K562 (cell line): ENCODE results near the gene TSG101. TPM values are rescaled to one million over a fixed set of nuclear protein-coding genes. Genes with fewer than 3 reads are reported as not detected.

Experiments
- ATAC-seq: fragments of 200-7000 bp; cut with Tn5 transposase; 3 replicates; pipeline ENCODE4 v1.9.1; 2020; ENCODE audit warnings: moderate library complexity
- BruUV-seq: library from RNA; stranded (reverse); fragments of 400-500 nt; replicated peaks from 2 replicates; lab custom pipeline; 2021; lab: Mats Ljungman, UMichigan
- CTCF ChIA-PET: fragments of 300-600 bp; formaldehyde crosslinking; extraction: SDS; loops from one replicate; lab custom pipeline; 2021; ENCODE audit warnings: low intra/inter-chr PET ratio; lab: Yijun Ruan, JAX
- POLR2A ChIA-PET: fragments of 300-600, 350-650 bp; sonication (Branson Sonifier 250); formaldehyde crosslinking; extraction: SDS; loops from one replicate; lab custom pipeline; 2021; ENCODE audit warnings: antibody characterized with exemption, inconsistent platforms; lab: Yijun Ruan, JAX
- DNase-seq, 4 experiments: peaks; one replicate each; pipeline versions ENCODE4 v3.0.0 to v3.0.0-alpha.2; 2011 to 2018; ENCODE audit warnings: low spot score in 3 of 4, mixed read lengths in 3 of 4; ENCODE audit errors: extremely low read depth in 1 of 4
- FAIRE-seq: peaks from 2 replicates; lab custom pipeline; 2011; peaks lifted over from hg19 to GRCh38; lab: Jason Lieb, UNC
- H2AFZ ChIP-seq: 2 replicates; pipeline ENCODE4 v1.6.0; 2011; ENCODE audit warnings: low read depth, low read length, control low read depth, inconsistent platforms
- H3K27ac ChIP-seq: fragments of 200-600 bp; 3 replicates; pipeline ENCODE4 v1.8.0; 2011; ENCODE audit warnings: low read depth, mild to moderate bottlenecking, control low read depth, inconsistent platforms, low read length, moderate library complexity, mixed read lengths; ENCODE audit errors: extremely low read depth
- H3K27me3 ChIP-seq, 2 experiments: fragments of 300-600 bp in 1 of 2; 2 replicates in 1 of 2; 3 replicates in 1 of 2; pipeline versions ENCODE4 v1.6.0 to v1.8.0; 2011; ENCODE audit warnings: inconsistent platforms in 2 of 2, low read length in 2 of 2, mild to moderate bottlenecking in 1 of 2, mixed read lengths in 1 of 2, moderate library complexity in 1 of 2; ENCODE audit not compliant: control insufficient read depth in 2 of 2, insufficient read depth in 2 of 2
- H3K36me3 ChIP-seq: fragments of 300-600 bp; 3 replicates; pipeline ENCODE4 v1.8.0; 2011; ENCODE audit warnings: mild to moderate bottlenecking, low read length, inconsistent platforms; ENCODE audit not compliant: control insufficient read depth, insufficient read depth
- H3K4me1 ChIP-seq, 2 experiments: fragments of 200-600 bp in 1 of 2; replicated peaks in 1 of 2; 2 replicates in 1 of 2; 3 replicates in 1 of 2; pipeline versions ENCODE4 v1.5.1 to v1.8.0; 2011; ENCODE audit warnings: inconsistent platforms in 2 of 2, low read length in 2 of 2, mild to moderate bottlenecking in 1 of 2, mixed read lengths in 1 of 2, moderate library complexity in 1 of 2; ENCODE audit not compliant: control insufficient read depth in 2 of 2, insufficient read depth in 2 of 2
- H3K4me2 ChIP-seq: 2 replicates; pipeline ENCODE4 v1.6.1; 2011; ENCODE audit warnings: low read length, control low read depth, inconsistent platforms, mixed read lengths; ENCODE audit not compliant: insufficient read depth
- H3K4me3 ChIP-seq: fragments of 200-600 bp; sonication (generic), shearing (Covaris generic); 2 replicates; pipeline ENCODE4 v1.5.1; 2016; ENCODE audit warnings: control low read depth, inconsistent platforms
- H3K79me2 ChIP-seq: fragments of 200-600 bp; 3 replicates; pipeline ENCODE4 v1.8.0; 2011; ENCODE audit warnings: low read length, inconsistent platforms; ENCODE audit not compliant: control insufficient read depth, insufficient read depth
- H3K9ac ChIP-seq, 2 experiments: 2 replicates each; pipeline versions ENCODE4 v1.6.0 to v1.6.1; 2011; ENCODE audit warnings: low read depth in 2 of 2, low read length in 2 of 2, control low read depth in 1 of 2, inconsistent platforms in 1 of 2, mild to moderate bottlenecking in 1 of 2, mixed read lengths in 1 of 2; ENCODE audit not compliant: insufficient read depth in 1 of 2
- H3K9me1 ChIP-seq: one replicate; pipeline ENCODE4 v1.6.0; 2011; ENCODE audit warnings: inconsistent platforms, mild to moderate bottlenecking, low read length, moderate library complexity; ENCODE audit not compliant: control insufficient read depth, insufficient read depth
- H3K9me3 ChIP-seq: replicated peaks from 2 replicates; pipeline ENCODE4 v1.5.1; 2011; ENCODE audit warnings: low read depth, low read length, inconsistent platforms; ENCODE audit not compliant: control insufficient read depth, insufficient read depth
- H4K20me1 ChIP-seq: replicated peaks from 2 replicates; pipeline ENCODE4 v1.6.1; 2011; ENCODE audit warnings: low read length, inconsistent platforms, mixed read lengths; ENCODE audit not compliant: control insufficient read depth, insufficient read depth
- NCOA2 ChIP-seq, 2 experiments: fragments of 450-650 bp; IDR thresholded peaks; 2 replicates each; pipeline ENCODE4 v1.6.1; 2018; ENCODE audit warnings: mild to moderate bottlenecking in 2 of 2, moderate library complexity in 1 of 2; ENCODE audit not compliant: partially characterized antibody in 2 of 2
- NFIC ChIP-seq: fragments of 450-650 bp; IDR thresholded peaks from 2 replicates; pipeline ENCODE4 v1.6.1; 2017; ENCODE audit warnings: mild to moderate bottlenecking, inconsistent platforms
- NFIX ChIP-seq: fragments of 250-450 bp; sonication (Bioruptor Pico); IDR thresholded peaks from 2 replicates; pipeline ENCODE4 v1.4.0; 2020; ENCODE audit warnings: low read depth, mild to moderate bottlenecking, moderate library complexity
- NR2C1 ChIP-seq, 2 experiments: fragments of 450-650 bp; IDR thresholded peaks; 2 replicates each; pipeline ENCODE4 v1.6.1; 2017; ENCODE audit warnings: mild to moderate bottlenecking in 2 of 2, antibody characterized with exemption in 1 of 2, inconsistent platforms in 1 of 2, missing compliant biosample characterization in 1 of 2, missing genetic modification characterization in 1 of 2
- TSC22D4 ChIP-seq: fragments of 450-650 bp; IDR thresholded peaks from 2 replicates; pipeline ENCODE4 v1.6.1; 2016; ENCODE audit warnings: missing genetic modification characterization, missing biosample characterization, control low read depth
- XRCC5 ChIP-seq: fragments of 200-400 bp; formaldehyde crosslinking; IDR thresholded peaks from 2 replicates; pipeline ENCODE4 v1.6.1; 2017; ENCODE audit warnings: low read depth, mild to moderate bottlenecking, low read length
- ZNF121 ChIP-seq: sonication (generic); formaldehyde crosslinking; conservative IDR thresholded peaks from 2 replicates; pipeline ENCODE4 v1.8.0; 2022; ENCODE audit warnings: missing genetic modification reagents
- WGBS: fragments of 100-300 bp; shearing (Covaris generic); methylation state at CpG from one replicate; pipeline ENCODE4 v1.1.6; 2016; ENCODE audit warnings: low coverage, mixed read lengths; ENCODE audit not compliant: insufficient coverage; ENCODE audit errors: missing lambda C conversion rate; 5-methylcytosine and 5-hydroxymethylcytosine counted together
- in situ Hi-C: fragments of 300-500 bp; cut with MboI; formaldehyde crosslinking; loops from 4 replicates; pipeline ENCODE4 v1.15.0; 2018; ENCODE audit warnings: inconsistent platforms, mixed read lengths
- intact Hi-C: fragments of 100-400 bp; cut with micrococcal nuclease; formaldehyde crosslinking; loops from 2 replicates; pipeline ENCODE4 v1.14.2; 2022
- polyA plus RNA-seq, 8 experiments: library from polyadenylated mRNA; depleted of rRNA in 4 of 8; stranded (reverse) in 5 of 8; unstranded in 3 of 8; fragments of >200 nt; fragmentation: Nextera tagmentation in 2 of 8; fragmentation: Illumina TruSeq in 1 of 8; extraction: Ambion mirVana in 2 of 8; extraction: Trizol in 1 of 8; gene quantifications; 2 replicates each; pipeline versions ENCODE4 v1.2.1 to v1.2.3, GENCODE V29; 2011 to 2014; ENCODE audit warnings: inconsistent platforms in 1 of 8, missing spikeins in 1 of 8
- total RNA-seq, 7 experiments: library from RNA; depleted of rRNA in 6 of 7; stranded (reverse); fragments of >200 nt in 6 of 7; fragmentation: Illumina TruSeq in 2 of 7; extraction: Trizol in 2 of 7; gene quantifications; 2 replicates each; pipeline versions ENCODE4 v1.2.1 to v1.2.3, GENCODE V29; 2011 to 2021; ENCODE audit warnings: low replicate concordance in 1 of 7

The TSG101 gene
- total and polyA plus RNA-seq, 9 of the 15 experiments (the other 6 are each of a cell fraction or from before 2014, with no cell fraction given), result 24.6 to 141 (median 60.0) TPM

DNA sequence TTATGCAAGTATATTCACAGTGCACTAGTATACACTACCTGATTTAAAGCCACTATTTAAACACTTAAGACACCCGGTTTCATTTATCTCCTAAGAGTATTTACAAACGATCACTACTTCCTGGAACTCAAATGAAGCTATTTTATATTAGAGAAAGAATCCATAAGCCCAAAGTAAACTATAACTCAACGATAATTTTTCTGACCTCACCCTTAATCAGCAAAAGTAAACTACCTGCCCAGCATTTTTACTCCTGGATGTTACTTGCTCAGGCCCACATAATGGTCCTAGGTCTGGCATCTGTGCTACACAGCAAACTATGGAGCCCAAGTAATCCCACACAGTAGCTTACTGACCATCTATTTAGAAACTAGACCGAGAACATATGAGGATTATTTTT lies 33.4 kb downstream of the TSG101 start:
- in situ Hi-C loops, result no loop called here
- no TSS peak for BruUV-seq
- Histone ChIP-seq H3K27ac (no peak overlapping the region), H3K9ac (no peak overlapping the region), H3K4me2 (no peak overlapping the region), H3K9me1 (no peaks in the 10 kb centered on the region), H3K36me3 (peaks cover 28% of the 10 kb centered on the region; the same call in 2 of the 3 replicates), H4K20me1 (peaks cover 10% of the 10 kb centered on the region; the same call in 1 of the 2 replicates), H3K4me3 (no peak overlapping the region), H3K79me2 (no peaks in the 10 kb centered on the region), H3K27me3 (no peaks in the 10 kb centered on the region), H2AFZ (no peak overlapping the region), H3K4me1 (peaks cover 4 to 11% of the 10 kb centered on the region in 2 experiments; a peak in 3 of 5 replicates), H3K9me3 (no peaks in the 10 kb centered on the region)
- no peak for TF ChIP-seq NCOA2 (IDR thresholded peaks at IDR 0.05; ENCODE audit: partially characterized antibody in 2 of 2)
- TF ChIP-seq ZNF121 (CRISPR knock-in tag), result no peak
- TF ChIP-seq TSC22D4 (tag), result no peak
- no peak for TF ChIP-seq NR2C1 (IDR thresholded peaks at IDR 0.05)
- TF ChIP-seq NR2C1 (tag; IDR thresholded peaks at IDR 0.05), result no peak
- ChIA-PET POLR2A (no interaction called here), CTCF (no interaction called here)
- ATAC-seq, result no peak
- no peak for FAIRE-seq
- DNase-seq, result no peak
- intact Hi-C loops, result no loop called here
- 56% methylated on average over 4 of the region's 4 CpGs for WGBS

DNA sequence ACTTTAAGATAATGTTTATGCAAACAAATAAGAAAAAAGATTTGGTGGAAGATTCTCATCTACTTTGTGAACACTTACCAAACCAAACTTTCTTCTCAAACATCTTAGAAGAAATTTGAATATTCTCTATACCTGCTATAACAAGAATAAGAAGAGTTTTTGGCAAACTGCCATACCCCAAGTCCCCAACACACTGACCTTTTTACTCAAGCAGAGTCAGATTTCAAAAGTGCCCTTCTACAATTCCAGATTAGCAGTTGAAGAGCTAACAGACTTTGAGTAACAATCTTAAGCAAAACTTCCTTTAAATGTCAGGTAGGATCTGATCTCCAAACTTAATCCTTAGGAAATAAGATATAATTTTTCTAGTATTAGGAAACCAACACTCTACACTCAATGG lies 33.9 kb downstream of the TSG101 start:
- CTCF ChIA-PET, result no interaction called here

More for the DNA sequence above, 33.9 kb downstream of the TSG101 start:
- H3K4me3 ChIP-seq, result no peak overlapping the region
- FAIRE-seq (no peak), DNase-seq (peak in 1 of 4 experiments; percentile 23)
- H3K9me3 ChIP-seq, result no peaks in the 10 kb centered on the region
- no peak overlapping the region for H2AFZ ChIP-seq
- H4K20me1 ChIP-seq, result peaks cover 10% of the 10 kb centered on the region; the same call in 1 of the 2 replicates
- no TSS peak for BruUV-seq
- H3K27me3 ChIP-seq, result no peaks in the 10 kb centered on the region
- no peaks in the 10 kb centered on the region for H3K79me2 ChIP-seq
- no peak overlapping the region for H3K4me2 ChIP-seq
- peaks cover 4 to 11% of the 10 kb centered on the region in 2 experiments; a peak in 3 of 5 replicates for H3K4me1 ChIP-seq
- in situ Hi-C loops, result no loop called here
- no peaks in the 10 kb centered on the region for H3K9me1 ChIP-seq
- H3K27ac ChIP-seq, result no peak overlapping the region
- intact Hi-C loops, result no loop called here
- peaks cover 24% of the 10 kb centered on the region; the same call in 2 of the 3 replicates for H3K36me3 ChIP-seq
- peak; percentile 89 for TF ChIP-seq NFIC
- TF ChIP-seq NFIX, result 0 out of 2 replicates have a peak, but pooled peaks have one; percentile 19
- no peak for TF ChIP-seq XRCC5
- TF ChIP-seq, all 486 proteins: peak for 2
- ATAC-seq, result no peak
- H3K9ac ChIP-seq, result no peak overlapping the region
- POLR2A ChIA-PET, result no interaction called here
